Measurements from ENCODE around the gene RETREG3. TPM values are rescaled to one million over a fixed set of nuclear protein-coding genes. Genes with fewer than 3 reads are reported as not detected.

RETREG3 gene
- total and polyA plus RNA-seq, 9 of the 15 experiments (the other 6 are each of a cell fraction or from before 2014, with no cell fraction given): 4.1 to 39.0 (median 16.9) TPM

DNA sequence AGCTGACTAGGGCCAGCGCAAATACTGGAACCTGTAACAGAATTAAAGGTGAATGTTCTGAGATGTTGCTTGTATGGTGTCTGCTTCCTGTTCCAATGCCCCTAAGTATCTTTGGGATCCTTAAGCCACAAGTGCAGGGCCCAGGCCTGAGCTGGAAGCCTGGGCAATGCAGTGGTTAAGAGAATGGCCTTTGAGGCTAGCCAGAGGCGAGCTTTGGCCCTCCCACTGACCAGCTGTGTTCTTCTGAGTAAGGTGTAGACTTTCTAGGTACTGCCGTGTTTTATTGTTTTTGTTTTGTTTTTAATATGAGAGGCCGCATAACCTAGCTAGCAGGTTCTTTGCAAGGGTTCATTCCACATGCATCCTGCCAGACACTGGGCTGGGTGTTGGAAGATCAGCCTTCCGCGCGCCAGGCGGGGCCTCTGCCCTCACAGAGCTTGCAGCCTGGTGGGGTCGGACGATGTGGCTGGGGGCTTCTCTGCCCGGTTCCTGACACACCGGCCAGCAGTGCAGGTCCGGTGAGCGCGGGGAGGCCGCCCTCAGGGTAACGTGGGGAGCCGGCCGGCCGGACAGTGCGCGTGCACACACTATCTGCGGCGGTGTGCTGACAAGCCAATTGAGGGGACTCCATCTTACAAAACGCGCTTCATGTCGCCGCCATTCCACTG is 42.8 kb downstream of the RETREG3 start (continued):
- TF ChIP-seq E2F3 (CRISPR knock-in tag; IDR thresholded peaks at IDR 0.05): peak; percentile 77; the same call in 1 of the 2 replicates
- TF ChIP-seq UBTF (IDR thresholded peaks at IDR 0.05; ENCODE audit: borderline replicate concordance in 1 of 2, low read depth in 2 of 2, low read length in 2 of 2): no peak
- TF ChIP-seq, protein P1, sequence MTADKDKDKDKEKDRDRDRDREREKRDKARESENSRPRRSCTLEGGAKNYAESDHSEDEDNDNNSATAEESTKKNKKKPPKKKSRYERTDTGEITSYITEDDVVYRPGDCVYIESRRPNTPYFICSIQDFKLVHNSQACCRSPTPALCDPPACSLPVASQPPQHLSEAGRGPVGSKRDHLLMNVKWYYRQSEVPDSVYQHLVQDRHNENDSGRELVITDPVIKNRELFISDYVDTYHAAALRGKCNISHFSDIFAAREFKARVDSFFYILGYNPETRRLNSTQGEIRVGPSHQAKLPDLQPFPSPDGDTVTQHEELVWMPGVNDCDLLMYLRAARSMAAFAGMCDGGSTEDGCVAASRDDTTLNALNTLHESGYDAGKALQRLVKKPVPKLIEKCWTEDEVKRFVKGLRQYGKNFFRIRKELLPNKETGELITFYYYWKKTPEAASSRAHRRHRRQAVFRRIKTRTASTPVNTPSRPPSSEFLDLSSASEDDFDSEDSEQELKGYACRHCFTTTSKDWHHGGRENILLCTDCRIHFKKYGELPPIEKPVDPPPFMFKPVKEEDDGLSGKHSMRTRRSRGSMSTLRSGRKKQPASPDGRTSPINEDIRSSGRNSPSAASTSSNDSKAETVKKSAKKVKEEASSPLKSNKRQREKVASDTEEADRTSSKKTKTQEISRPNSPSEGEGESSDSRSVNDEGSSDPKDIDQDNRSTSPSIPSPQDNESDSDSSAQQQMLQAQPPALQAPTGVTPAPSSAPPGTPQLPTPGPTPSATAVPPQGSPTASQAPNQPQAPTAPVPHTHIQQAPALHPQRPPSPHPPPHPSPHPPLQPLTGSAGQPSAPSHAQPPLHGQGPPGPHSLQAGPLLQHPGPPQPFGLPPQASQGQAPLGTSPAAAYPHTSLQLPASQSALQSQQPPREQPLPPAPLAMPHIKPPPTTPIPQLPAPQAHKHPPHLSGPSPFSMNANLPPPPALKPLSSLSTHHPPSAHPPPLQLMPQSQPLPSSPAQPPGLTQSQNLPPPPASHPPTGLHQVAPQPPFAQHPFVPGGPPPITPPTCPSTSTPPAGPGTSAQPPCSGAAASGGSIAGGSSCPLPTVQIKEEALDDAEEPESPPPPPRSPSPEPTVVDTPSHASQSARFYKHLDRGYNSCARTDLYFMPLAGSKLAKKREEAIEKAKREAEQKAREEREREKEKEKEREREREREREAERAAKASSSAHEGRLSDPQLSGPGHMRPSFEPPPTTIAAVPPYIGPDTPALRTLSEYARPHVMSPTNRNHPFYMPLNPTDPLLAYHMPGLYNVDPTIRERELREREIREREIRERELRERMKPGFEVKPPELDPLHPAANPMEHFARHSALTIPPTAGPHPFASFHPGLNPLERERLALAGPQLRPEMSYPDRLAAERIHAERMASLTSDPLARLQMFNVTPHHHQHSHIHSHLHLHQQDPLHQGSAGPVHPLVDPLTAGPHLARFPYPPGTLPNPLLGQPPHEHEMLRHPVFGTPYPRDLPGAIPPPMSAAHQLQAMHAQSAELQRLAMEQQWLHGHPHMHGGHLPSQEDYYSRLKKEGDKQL (CRISPR knock-in tag; IDR thresholded peaks at IDR 0.05; ENCODE audit: borderline replicate concordance): no peak
- no peak for TF ChIP-seq HMG20A (CRISPR knock-in tag; conservative IDR thresholded peaks at IDR 0.05)
- peak; percentile 59; the same call in 1 of the 2 replicates for TF ChIP-seq HDAC8 (tag; IDR thresholded peaks at IDR 0.05)
- TF ChIP-seq ZBTB1 (CRISPR knock-in tag; IDR thresholded peaks at IDR 0.05; ENCODE audit: borderline replicate concordance, low read depth): no peak
- TF ChIP-seq BRD4 (IDR thresholded peaks at IDR 0.05): no peak
- TF ChIP-seq POLR2AphosphoS2 (IDR thresholded peaks at IDR 0.05; ENCODE audit: low read length): no peak
- no peak for TF ChIP-seq SRSF9 (IDR thresholded peaks at IDR 0.05; ENCODE audit: borderline replicate concordance, low read depth, low read length)
- no peak for TF ChIP-seq EHMT2 (IDR thresholded peaks at IDR 0.05)
- TF ChIP-seq, protein P2, sequence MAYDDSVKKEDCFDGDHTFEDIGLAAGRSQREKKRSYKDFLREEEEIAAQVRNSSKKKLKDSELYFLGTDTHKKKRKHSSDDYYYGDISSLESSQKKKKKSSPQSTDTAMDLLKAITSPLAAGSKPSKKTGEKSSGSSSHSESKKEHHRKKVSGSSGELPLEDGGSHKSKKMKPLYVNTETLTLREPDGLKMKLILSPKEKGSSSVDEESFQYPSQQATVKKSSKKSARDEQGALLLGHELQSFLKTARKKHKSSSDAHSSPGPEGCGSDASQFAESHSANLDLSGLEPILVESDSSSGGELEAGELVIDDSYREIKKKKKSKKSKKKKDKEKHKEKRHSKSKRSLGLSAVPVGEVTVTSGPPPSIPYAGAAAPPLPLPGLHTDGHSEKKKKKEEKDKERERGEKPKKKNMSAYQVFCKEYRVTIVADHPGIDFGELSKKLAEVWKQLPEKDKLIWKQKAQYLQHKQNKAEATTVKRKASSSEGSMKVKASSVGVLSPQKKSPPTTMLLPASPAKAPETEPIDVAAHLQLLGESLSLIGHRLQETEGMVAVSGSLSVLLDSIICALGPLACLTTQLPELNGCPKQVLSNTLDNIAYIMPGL (CRISPR knock-in tag; IDR thresholded peaks at IDR 0.05): peak; percentile 31; the same call in 1 of the 2 replicates
- TF ChIP-seq, protein P3, sequence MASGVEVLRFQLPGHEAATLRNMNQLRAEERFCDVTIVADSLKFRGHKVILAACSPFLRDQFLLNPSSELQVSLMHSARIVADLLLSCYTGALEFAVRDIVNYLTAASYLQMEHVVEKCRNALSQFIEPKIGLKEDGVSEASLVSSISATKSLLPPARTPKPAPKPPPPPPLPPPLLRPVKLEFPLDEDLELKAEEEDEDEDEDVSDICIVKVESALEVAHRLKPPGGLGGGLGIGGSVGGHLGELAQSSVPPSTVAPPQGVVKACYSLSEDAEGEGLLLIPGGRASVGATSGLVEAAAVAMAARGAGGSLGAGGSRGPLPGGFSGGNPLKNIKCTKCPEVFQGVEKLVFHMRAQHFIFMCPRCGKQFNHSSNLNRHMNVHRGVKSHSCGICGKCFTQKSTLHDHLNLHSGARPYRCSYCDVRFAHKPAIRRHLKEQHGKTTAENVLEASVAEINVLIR (CRISPR knock-in tag; IDR thresholded peaks at IDR 0.05): 0 out of 2 replicates have a peak, but pooled peaks have one; percentile 27
- TF ChIP-seq JUN (IDR thresholded peaks at IDR 0.05; ENCODE audit: borderline replicate concordance, low read depth, low read length): no peak
- no peak for TF ChIP-seq JUN (CRISPR knock-in tag; IDR thresholded peaks at IDR 0.05; ENCODE audit: borderline replicate concordance)
- peak in 1 of 2 experiments; percentile 57; a peak in 1 of 4 replicates for TF ChIP-seq MAZ (CRISPR knock-in tag; conservative IDR thresholded peaks at IDR 0.05 in 1 of 2, IDR thresholded peaks at IDR 0.05 in 1 of 2)
- peak in 1 of 2 experiments; percentile 11; a peak in 1 of 4 replicates for TF ChIP-seq RAD21 (CRISPR knock-in tag; conservative IDR thresholded peaks at IDR 0.05 in 1 of 2, IDR thresholded peaks at IDR 0.05 in 1 of 2)
